Uterus (tissue), 2 donors: ENCODE results near the gene SMIM21.

Experiments used
- POLR2A ChIP-seq, 2 donors: fragments of 450-650 bp; IDR thresholded peaks; one replicate each; pipeline ENCODE4 v1.6.1; 2016; ENCODE audit warnings: antibody characterized with exemption in 2 of 2, mild to moderate bottlenecking in 1 of 2, moderate library complexity in 1 of 2
- TF ChIP-seq, protein P1 (sequence below), 4 experiments: fragments of 200-600 bp in 2 of 4; fragments of 450-650 bp in 2 of 4; sonication (generic) in 2 of 4; IDR thresholded peaks; one replicate each; pipeline ENCODE4 v1.5.1; 2016 to 2019; ENCODE audit warnings: antibody characterized with exemption in 4 of 4, mild to moderate bottlenecking in 2 of 4, moderate library complexity in 1 of 4

DNA sequence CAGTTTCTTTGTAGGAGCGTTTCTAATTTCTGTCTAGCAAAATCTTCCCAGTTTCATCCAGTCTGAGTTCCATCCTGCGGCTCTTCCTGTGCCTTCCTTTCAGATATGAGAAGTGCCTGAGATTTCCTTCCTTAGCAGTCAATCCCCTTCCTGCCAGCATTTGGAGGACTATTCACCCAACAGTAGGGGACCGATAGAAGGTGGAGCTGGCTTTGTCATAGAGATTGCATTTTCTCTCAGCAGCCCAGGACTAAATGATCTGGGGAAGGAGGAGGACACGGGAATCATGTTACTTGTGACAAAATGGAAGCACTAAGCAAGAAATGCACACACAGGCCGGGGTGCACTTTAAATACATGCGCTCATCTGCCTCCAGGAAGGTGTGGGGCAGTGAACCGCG, 5.6 kb upstream of the SMIM21 start:
- TF ChIP-seq, protein P1, sequence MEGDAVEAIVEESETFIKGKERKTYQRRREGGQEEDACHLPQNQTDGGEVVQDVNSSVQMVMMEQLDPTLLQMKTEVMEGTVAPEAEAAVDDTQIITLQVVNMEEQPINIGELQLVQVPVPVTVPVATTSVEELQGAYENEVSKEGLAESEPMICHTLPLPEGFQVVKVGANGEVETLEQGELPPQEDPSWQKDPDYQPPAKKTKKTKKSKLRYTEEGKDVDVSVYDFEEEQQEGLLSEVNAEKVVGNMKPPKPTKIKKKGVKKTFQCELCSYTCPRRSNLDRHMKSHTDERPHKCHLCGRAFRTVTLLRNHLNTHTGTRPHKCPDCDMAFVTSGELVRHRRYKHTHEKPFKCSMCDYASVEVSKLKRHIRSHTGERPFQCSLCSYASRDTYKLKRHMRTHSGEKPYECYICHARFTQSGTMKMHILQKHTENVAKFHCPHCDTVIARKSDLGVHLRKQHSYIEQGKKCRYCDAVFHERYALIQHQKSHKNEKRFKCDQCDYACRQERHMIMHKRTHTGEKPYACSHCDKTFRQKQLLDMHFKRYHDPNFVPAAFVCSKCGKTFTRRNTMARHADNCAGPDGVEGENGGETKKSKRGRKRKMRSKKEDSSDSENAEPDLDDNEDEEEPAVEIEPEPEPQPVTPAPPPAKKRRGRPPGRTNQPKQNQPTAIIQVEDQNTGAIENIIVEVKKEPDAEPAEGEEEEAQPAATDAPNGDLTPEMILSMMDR (IDR thresholded peaks at IDR 0.05): no peak
- no peak for TF ChIP-seq POLR2A (IDR thresholded peaks at IDR 0.05)
